Measurements from ENCODE around the gene RABL2B.
A peak's percentile ranks its signal among the peaks of the same experiment; 100 is the strongest.

RABL2B gene

DNA sequence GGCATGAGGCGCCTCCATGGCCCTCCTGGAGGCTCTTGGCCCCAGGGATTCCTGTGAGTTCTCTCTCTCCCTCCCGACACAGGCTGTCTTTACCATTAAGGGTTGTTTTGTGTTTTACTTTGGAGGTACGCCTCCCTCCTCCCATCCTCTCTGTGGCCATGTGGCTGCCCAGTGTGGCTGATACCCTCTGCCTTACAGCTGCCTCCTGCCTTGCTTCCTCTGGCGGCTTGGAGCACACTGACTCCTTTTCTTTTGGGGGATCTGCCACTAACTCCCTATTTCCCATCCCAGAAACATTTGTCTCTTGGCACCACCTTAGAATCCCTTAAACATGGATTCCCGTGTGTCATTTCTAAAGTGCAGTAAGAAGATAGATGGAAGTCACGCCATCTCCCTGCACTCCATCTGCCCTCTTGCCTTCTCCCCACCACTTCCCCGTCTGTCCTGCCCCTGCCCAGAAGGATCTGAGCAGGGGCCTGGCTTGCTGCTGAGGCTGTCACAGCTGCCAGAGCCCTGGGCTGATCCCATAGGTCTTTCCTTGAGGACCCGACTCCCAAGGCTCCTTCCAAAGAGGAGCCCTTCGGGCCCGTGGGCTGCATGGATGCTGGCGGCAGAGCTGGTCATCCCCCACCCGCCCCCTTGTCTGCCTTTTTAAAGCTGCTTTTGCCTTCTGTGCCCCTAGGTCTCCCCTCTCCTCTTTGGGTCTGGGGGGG is 60.6 kb downstream of the RABL2B start:
- no peak for DNase-seq (ENCODE audit: low spot score)

DNA sequence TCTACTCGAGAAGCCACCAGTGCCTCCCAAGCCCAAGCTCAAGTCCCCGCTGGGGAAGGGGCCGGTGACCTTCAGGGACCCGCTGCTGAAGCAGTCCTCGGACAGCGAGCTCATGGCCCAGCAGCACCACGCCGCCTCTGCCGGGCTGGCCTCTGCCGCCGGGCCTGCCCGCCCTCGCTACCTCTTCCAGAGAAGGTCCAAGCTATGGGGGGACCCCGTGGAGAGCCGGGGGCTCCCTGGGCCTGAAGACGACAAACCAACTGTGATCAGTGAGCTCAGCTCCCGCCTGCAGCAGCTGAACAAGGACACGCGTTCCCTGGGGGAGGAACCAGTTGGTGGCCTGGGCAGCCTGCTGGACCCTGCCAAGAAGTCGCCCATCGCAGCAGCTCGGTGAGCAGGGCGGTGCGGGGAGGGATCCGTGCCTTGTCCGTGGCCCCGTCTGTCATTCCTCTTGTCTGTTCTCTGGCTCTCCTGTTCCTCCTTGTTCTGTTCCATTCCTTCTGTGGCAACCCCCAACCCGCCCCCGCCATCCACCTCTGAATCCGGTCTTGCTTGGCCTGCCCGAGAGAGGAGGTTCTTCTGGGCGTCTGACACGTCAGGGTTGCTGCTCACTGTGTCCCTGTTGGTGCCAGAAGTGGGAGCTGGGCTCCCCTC is 61.3 kb downstream of the RABL2B start:
- DNase-seq (ENCODE audit: low spot score), result no peak

DNA sequence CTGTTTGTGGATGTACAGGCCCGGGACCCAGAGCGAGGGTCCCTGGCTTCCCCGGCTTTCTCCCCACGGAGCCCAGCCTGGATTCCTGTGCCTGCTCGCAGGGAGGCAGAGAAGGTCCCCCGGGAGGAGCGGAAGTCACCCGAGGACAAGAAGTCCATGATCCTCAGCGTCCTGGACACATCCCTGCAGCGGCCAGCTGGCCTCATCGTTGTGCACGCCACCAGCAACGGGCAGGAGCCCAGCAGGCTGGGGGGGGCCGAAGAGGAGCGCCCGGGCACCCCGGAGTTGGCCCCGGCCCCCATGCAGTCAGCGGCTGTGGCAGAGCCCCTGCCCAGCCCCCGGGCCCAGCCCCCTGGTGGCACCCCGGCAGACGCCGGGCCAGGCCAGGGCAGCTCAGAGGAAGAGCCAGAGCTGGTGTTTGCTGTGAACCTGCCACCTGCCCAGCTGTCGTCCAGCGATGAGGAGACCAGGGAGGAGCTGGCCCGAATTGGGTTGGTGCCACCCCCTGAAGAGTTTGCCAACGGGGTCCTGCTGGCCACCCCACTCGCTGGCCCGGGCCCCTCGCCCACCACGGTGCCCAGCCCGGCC is 62.1 kb downstream of the RABL2B start:
- DNase-seq (ENCODE audit: low spot score), result no peak

GRCh38 chr22:50720301-50721256 is 62.9 kb downstream of the RABL2B start:
- DNase-seq (ENCODE audit: low spot score), result no peak

DNA sequence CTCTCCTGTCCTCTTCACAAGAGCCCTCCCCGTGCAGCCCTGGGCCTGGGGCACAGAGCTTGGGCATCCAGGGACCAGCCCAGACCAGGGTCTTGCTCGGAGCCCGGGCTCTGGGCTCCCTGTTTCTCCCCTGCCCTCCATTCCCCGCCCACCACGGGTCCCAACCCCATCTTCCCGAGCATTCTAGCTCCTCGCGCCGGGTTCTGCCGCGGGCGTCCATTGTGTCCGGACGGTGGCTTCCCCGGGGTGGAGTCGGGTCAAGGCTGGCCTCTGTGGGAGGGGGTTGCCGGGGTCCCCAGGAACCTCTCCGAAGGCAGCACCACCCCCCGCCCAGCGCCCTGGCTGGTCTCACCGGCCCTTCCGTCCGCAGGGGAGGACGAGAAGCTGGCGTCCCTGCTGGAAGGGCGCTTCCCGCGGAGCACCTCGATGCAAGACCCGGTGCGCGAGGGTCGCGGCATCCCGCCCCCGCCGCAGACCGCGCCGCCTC is 63.6 kb downstream of the RABL2B start:
- no peak for DNase-seq (ENCODE audit: low spot score)

DNA sequence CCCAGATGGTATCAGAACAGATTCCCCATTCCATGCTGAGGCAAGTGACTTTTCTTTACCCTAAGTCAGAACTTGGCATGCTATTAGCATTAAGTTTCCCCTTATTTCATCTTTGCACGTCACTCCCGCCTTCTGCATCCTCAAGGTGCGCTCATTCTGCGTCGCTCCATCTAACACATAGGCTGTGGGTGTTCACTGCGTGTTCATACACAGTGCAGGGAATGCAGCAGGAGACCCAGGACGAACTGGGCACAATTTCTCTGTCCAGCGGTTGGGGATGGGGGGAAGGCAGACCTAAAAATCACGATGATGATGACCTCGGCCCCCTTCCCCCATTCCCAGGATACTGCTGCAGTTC is 65.1 kb downstream of the RABL2B start:
- DNase-seq (ENCODE audit: low spot score), result peak; percentile 69

GRCh38 chr22:50717709-50718351 is 65.6 kb downstream of the RABL2B start:
- peak; percentile 61 for DNase-seq (ENCODE audit: low spot score)
